HepG2 (cell line): Measurements from ENCODE around the gene YPEL3. TPM values are rescaled to one million over a fixed set of nuclear protein-coding genes. Genes with fewer than 3 reads are reported as not detected.

Experiments
- CCDC6 ChIP-seq: sonication (generic); formaldehyde crosslinking; IDR thresholded peaks from 2 replicates; pipeline ENCODE4 v1.8.1; 2022; ENCODE audit warnings: mild to moderate bottlenecking, missing genetic modification reagents, moderate library complexity
- FOXO1 ChIP-seq: sonication (generic); formaldehyde crosslinking; IDR thresholded peaks from 2 replicates; pipeline ENCODE4 v1.4.0; 2020; ENCODE audit warnings: missing genetic modification reagents
- GATAD2A ChIP-seq: IDR thresholded peaks from 2 replicates; pipeline ENCODE4 v1.6.1; 2016
- GZF1 ChIP-seq: sonication (generic); formaldehyde crosslinking; IDR thresholded peaks from 2 replicates; pipeline ENCODE4 v1.5.1; 2020; ENCODE audit warnings: mild to moderate bottlenecking, missing genetic modification reagents
- KDM1A ChIP-seq: IDR thresholded peaks from 2 replicates; pipeline ENCODE4 v1.6.1; 2016; ENCODE audit warnings: missing compliant biosample characterization
- MEF2D ChIP-seq: sonication (generic); formaldehyde crosslinking; IDR thresholded peaks from 2 replicates; pipeline ENCODE4 v1.5.1; 2020; ENCODE audit warnings: mild to moderate bottlenecking, missing genetic modification reagents
- NR2C2 ChIP-seq: sonication (generic); formaldehyde crosslinking; IDR thresholded peaks from 2 replicates; pipeline ENCODE4 v1.4.0; 2020; ENCODE audit warnings: missing genetic modification reagents, mild to moderate bottlenecking, moderate library complexity, borderline replicate concordance
- POLR2G ChIP-seq: fragments of 200-400 bp; formaldehyde crosslinking; IDR thresholded peaks from 2 replicates; pipeline ENCODE4 v1.6.1; 2018; ENCODE audit warnings: mild to moderate bottlenecking, low read depth, low read length, moderate library complexity
- ZNF138 ChIP-seq: sonication (generic); formaldehyde crosslinking; IDR thresholded peaks from 2 replicates; pipeline ENCODE4 v1.5.0; 2020; ENCODE audit warnings: mild to moderate bottlenecking, low read depth, missing genetic modification reagents
- ZNF234 ChIP-seq: sonication (generic); formaldehyde crosslinking; conservative IDR thresholded peaks from 2 replicates; pipeline ENCODE4 v1.5.1; 2020; ENCODE audit warnings: mild to moderate bottlenecking, missing genetic modification reagents
- polyA plus RNA-seq, 8 experiments: library from polyadenylated mRNA; depleted of rRNA in 3 of 8; stranded (reverse) in 7 of 8; unstranded in 1 of 8; fragments of >200 nt; fragmentation: Illumina TruSeq in 4 of 8; extraction: Trizol in 4 of 8; gene quantifications; 2 replicates each; pipeline versions ENCODE4 v1.2.1 to v1.2.3, GENCODE V29; 2011 to 2016; ENCODE audit warnings: low read depth in 4 of 8, missing spikeins in 1 of 8, mixed read lengths in 1 of 8; ENCODE audit not compliant: insufficient read depth in 1 of 8
- total RNA-seq, 5 experiments: library from RNA; depleted of rRNA; stranded (reverse); fragments of >200 nt; fragmentation: Illumina TruSeq; extraction: Trizol; gene quantifications; 2 replicates each; pipeline ENCODE4 v1.2.3, GENCODE V29; 2016; ENCODE audit warnings: low read depth in 1 of 5
- TF ChIP-seq, protein P1 (sequence below): sonication (generic); formaldehyde crosslinking; IDR thresholded peaks from 2 replicates; pipeline ENCODE4 v1.4.0; 2020; ENCODE audit warnings: missing genetic modification reagents, borderline replicate concordance
- TF ChIP-seq, protein P2 (sequence below): IDR thresholded peaks from 2 replicates; pipeline ENCODE4 v1.6.1; 2018; ENCODE audit warnings: missing genetic modification reagents
- TF ChIP-seq, protein P3 (sequence below): sonication (generic); formaldehyde crosslinking; IDR thresholded peaks from 2 replicates; pipeline ENCODE4 v1.4.0; 2020; ENCODE audit warnings: missing genetic modification reagents, borderline replicate concordance
- TF ChIP-seq, protein P4 (sequence below): sonication (generic); formaldehyde crosslinking; IDR thresholded peaks from 2 replicates; pipeline ENCODE4 v1.8.0; 2022; ENCODE audit warnings: missing genetic modification reagents, mild to moderate bottlenecking, moderate library complexity, borderline replicate concordance
- TF ChIP-seq, protein P5 (sequence below): sonication (generic); formaldehyde crosslinking; conservative IDR thresholded peaks from 2 replicates; pipeline ENCODE4 v1.8.0; 2022; ENCODE audit warnings: missing genetic modification reagents
- TF ChIP-seq, protein P6 (sequence below): IDR thresholded peaks from 2 replicates; pipeline ENCODE4 v1.6.1; 2016; ENCODE audit warnings: low read depth, borderline replicate concordance

YPEL3 gene
- total and polyA plus RNA-seq, 2 of the 13 experiments (the other 11 are each of a cell fraction or from before 2014, with no cell fraction given), result 5.4 to 47.0 TPM

DNA sequence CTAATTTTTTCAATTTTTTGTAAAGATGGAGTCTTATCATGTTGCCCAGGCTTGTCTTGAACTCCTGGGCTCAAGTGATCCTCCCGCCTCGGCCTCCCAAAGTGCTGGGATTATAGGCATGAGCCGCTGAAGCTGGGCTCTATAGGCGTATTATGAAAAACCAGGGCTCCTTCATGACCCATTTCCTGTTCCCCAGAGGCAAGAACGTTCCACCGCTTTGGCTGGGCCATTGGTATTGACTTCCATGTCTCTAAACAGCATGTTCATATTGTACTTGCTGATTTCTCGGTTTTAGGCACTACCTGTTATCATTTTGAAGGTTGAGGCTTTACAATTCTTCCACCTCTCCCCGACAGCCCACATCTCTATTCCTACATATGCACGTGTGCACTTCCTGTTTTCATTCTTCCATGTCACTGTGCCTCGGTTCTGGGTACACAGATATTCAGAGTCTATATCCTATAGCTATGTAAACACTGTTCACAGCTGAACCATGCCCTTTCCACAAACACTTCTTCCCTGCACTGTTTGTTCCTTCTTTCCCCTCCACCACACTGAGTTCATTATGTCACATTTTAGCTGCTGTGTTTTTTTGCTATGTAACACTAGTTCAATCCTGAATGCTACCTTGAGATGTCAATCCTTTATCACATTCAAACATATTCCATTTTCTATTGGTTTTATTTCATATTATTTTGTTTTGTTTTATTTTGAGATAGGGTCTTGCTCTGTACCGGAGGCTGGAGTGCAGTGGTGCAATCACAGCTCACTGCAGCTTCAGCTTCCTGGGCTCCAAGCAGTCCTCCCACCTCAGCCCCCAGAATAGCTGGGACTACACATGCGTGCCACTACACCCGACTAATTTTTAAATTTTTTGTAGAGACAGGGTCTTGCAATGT lies 43.8 kb upstream of the YPEL3 start (continued):
- TF ChIP-seq, protein P1, sequence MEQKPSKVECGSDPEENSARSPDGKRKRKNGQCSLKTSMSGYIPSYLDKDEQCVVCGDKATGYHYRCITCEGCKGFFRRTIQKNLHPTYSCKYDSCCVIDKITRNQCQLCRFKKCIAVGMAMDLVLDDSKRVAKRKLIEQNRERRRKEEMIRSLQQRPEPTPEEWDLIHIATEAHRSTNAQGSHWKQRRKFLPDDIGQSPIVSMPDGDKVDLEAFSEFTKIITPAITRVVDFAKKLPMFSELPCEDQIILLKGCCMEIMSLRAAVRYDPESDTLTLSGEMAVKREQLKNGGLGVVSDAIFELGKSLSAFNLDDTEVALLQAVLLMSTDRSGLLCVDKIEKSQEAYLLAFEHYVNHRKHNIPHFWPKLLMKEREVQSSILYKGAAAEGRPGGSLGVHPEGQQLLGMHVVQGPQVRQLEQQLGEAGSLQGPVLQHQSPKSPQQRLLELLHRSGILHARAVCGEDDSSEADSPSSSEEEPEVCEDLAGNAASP (CRISPR knock-in tag), result peak; percentile 72; the same call in 1 of the 2 replicates
- TF ChIP-seq POLR2G (peak; percentile 79), GZF1 (CRISPR knock-in tag) (no peak), NR2C2 (peak; percentile 70), ZNF138 (no peak), CCDC6 (CRISPR knock-in tag) (0 out of 2 replicates have a peak, but pooled peaks have one; percentile 36), FOXO1 (CRISPR knock-in tag) (peak; percentile 100), ZNF234 (no peak), KDM1A (peak; percentile 60; the same call in 1 of the 2 replicates), MEF2D (CRISPR knock-in tag) (peak; percentile 95), GATAD2A (CRISPR knock-in tag) (peak; percentile 98)
- TF ChIP-seq, protein P2, sequence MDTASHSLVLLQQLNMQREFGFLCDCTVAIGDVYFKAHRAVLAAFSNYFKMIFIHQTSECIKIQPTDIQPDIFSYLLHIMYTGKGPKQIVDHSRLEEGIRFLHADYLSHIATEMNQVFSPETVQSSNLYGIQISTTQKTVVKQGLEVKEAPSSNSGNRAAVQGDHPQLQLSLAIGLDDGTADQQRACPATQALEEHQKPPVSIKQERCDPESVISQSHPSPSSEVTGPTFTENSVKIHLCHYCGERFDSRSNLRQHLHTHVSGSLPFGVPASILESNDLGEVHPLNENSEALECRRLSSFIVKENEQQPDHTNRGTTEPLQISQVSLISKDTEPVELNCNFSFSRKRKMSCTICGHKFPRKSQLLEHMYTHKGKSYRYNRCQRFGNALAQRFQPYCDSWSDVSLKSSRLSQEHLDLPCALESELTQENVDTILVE (CRISPR knock-in tag), result no peak
- TF ChIP-seq, protein P3, sequence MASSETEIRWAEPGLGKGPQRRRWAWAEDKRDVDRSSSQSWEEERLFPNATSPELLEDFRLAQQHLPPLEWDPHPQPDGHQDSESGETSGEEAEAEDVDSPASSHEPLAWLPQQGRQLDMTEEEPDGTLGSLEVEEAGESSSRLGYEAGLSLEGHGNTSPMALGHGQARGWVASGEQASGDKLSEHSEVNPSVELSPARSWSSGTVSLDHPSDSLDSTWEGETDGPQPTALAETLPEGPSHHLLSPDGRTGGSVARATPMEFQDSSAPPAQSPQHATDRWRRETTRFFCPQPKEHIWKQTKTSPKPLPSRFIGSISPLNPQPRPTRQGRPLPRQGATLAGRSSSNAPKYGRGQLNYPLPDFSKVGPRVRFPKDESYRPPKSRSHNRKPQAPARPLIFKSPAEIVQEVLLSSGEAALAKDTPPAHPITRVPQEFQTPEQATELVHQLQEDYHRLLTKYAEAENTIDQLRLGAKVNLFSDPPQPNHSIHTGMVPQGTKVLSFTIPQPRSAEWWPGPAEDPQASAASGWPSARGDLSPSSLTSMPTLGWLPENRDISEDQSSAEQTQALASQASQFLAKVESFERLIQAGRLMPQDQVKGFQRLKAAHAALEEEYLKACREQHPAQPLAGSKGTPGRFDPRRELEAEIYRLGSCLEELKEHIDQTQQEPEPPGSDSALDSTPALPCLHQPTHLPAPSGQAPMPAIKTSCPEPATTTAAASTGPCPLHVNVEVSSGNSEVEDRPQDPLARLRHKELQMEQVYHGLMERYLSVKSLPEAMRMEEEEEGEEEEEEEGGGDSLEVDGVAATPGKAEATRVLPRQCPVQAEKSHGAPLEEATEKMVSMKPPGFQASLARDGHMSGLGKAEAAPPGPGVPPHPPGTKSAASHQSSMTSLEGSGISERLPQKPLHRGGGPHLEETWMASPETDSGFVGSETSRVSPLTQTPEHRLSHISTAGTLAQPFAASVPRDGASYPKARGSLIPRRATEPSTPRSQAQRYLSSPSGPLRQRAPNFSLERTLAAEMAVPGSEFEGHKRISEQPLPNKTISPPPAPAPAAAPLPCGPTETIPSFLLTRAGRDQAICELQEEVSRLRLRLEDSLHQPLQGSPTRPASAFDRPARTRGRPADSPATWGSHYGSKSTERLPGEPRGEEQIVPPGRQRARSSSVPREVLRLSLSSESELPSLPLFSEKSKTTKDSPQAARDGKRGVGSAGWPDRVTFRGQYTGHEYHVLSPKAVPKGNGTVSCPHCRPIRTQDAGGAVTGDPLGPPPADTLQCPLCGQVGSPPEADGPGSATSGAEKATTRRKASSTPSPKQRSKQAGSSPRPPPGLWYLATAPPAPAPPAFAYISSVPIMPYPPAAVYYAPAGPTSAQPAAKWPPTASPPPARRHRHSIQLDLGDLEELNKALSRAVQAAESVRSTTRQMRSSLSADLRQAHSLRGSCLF (CRISPR knock-in tag), result no peak
- TF ChIP-seq, protein P4, sequence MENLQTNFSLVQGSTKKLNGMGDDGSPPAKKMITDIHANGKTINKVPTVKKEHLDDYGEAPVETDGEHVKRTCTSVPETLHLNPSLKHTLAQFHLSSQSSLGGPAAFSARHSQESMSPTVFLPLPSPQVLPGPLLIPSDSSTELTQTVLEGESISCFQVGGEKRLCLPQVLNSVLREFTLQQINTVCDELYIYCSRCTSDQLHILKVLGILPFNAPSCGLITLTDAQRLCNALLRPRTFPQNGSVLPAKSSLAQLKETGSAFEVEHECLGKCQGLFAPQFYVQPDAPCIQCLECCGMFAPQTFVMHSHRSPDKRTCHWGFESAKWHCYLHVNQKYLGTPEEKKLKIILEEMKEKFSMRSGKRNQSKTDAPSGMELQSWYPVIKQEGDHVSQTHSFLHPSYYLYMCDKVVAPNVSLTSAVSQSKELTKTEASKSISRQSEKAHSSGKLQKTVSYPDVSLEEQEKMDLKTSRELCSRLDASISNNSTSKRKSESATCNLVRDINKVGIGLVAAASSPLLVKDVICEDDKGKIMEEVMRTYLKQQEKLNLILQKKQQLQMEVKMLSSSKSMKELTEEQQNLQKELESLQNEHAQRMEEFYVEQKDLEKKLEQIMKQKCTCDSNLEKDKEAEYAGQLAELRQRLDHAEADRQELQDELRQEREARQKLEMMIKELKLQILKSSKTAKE, result peak; percentile 87
- TF ChIP-seq, protein P5, sequence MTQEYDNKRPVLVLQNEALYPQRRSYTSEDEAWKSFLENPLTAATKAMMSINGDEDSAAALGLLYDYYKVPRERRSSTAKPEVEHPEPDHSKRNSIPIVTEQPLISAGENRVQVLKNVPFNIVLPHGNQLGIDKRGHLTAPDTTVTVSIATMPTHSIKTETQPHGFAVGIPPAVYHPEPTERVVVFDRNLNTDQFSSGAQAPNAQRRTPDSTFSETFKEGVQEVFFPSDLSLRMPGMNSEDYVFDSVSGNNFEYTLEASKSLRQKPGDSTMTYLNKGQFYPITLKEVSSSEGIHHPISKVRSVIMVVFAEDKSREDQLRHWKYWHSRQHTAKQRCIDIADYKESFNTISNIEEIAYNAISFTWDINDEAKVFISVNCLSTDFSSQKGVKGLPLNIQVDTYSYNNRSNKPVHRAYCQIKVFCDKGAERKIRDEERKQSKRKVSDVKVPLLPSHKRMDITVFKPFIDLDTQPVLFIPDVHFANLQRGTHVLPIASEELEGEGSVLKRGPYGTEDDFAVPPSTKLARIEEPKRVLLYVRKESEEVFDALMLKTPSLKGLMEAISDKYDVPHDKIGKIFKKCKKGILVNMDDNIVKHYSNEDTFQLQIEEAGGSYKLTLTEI, result no peak
- TF ChIP-seq, protein P6, sequence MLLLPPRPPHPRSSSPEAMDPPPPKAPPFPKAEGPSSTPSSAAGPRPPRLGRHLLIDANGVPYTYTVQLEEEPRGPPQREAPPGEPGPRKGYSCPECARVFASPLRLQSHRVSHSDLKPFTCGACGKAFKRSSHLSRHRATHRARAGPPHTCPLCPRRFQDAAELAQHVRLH (CRISPR knock-in tag), result peak; percentile 24
